HG03432 (cell line): ENCODE measurements around the gene FBXO15.

ENCODE experiments used
- ATAC-seq: cut with Tn5 transposase; IDR thresholded peaks from one replicate; pipeline ENCODE4 v1.9.1; 2021; ENCODE audit warnings: mild to moderate bottlenecking, moderate library complexity; ENCODE audit not compliant: unreplicated experiment

The FBXO15 gene

DNA sequence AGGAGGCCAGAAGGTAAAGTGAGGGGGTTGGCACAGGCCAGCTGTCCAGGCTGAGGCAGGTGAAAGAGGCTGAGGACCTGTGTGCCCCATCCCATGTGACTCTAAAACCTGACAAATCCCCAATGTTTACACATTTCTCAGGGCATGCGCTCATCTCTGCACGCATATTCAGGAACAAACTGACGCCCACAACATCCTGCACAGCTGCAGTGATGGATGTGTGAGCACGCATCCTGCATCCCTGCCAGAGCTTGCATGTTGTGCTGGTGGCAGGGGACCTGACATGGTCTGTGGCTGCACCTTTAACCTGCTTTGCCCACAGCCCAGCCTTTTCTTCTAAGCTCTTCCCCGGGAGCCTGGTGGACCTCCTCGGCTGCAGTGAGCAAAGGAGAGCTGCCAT, 83.1 kb downstream of the FBXO15 start:
- ATAC-seq = peak; percentile 66

DNA sequence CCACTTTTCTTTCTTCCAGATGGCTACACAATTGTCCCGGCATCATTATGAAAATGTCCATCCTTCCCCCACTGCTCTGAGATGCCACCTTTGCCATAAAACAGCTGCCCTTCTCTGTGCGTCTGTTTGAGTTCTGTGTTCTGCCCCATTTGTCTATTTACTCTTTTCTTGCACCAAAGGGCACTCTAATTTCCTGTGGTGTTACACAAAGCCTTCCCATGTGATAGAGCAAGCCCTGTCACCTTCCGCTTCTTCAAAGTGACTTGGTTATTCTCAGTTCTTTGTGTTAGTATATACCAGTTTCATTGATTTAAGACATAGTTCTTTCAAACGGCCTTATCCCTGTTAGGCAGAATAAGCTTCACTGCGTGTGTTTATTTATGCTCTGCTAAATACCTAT, 84.1 kb downstream of the FBXO15 start:
- ATAC-seq = peak; percentile 7

- ATAC-seq = peak; percentile 65
Measured at GRCh38 chr18:74063023-74063422, 84.6 kb downstream of the FBXO15 start.

GRCh38 chr18:74062037-74062436, 85.6 kb downstream of the FBXO15 start:
- no peak for ATAC-seq

- ATAC-seq = no peak
Measured at GRCh38 chr18:74060579-74060978, 87.1 kb downstream of the FBXO15 start.

GRCh38 chr18:74050807-74051206, 96.8 kb downstream of the FBXO15 start:
- ATAC-seq = no peak

DNA sequence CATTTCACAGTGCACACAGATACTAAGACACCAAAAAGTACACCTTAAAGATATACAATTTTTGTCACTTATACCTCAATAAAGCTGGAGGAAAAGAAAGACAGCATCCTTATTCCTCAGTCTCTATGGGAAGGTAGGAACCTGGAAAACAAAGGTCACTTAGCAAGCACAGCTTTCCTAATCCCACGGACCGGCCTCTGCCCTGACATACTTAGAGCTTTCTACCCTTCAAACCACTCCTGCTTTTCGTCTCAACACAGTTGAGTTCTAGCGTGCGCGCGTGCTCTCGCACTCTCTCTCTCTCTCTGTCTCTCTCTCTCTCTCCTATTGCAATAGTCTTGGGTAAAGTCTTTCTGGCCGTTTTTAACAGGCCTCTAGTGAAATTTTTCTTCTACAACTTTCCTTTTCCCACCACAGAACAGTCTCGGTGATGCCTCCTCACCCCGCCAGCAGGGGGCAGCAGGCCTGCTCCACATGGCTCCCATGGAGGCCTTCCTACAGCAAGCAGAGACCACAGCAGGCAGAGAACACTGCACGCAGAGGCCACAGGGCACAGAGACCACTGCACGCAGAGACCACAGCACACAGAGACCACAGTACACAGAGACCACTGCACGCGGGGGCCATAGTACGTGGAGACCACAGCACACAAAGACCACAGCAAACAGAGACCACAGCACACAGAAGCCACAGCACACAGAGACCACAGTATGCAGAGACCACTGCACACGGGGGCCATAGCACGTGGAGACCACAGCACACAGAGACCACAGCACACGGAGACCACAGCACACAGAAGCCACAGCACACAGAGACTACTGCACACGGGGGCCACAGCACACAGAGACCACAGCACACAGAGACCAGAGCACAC, 106.9 kb downstream of the FBXO15 start:
- ATAC-seq = peak; percentile 90

- no peak for ATAC-seq
Measured at GRCh38 chr18:74040008-74040407, 107.6 kb downstream of the FBXO15 start.

DNA sequence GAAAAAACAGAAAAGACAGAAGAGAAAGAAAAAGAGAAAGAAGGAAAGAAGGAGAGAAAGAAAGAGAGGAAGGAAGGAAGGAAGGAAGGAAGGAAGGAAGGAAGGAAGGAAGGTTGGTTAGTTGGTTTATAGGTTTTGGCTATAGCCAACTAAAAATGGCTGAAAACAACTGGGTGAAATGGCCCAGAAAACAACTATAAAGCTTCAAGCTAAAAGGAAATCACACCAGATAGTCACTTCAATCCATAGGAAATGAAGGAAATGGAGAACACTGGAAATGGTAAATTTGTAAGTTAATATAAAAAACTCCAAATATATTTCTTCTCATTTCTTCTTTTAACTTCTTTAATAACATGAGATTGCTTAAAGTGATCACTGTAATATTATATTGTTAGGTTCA, 118.5 kb downstream of the FBXO15 start:
- no peak for ATAC-seq
